Immature natural killer cell (primary cell): ENCODE results near the gene HBM. TPM values are rescaled to one million over a fixed set of nuclear protein-coding genes. Genes with fewer than 3 reads are reported as not detected.
A peak's percentile ranks its signal among the peaks of the same experiment; 100 is the strongest.
"Not testable (repeated sequence)": the region's sequence is repeated elsewhere in the genome, so short reads cannot be mapped to it uniquely, and the experiment has no call there.

Source experiments
- DNase-seq, 3 donors: peaks; one replicate each; pipeline ENCODE4 v3.0.0; 2022; ENCODE audit warnings: mixed read lengths in 1 of 3
- H3K27ac Mint-ChIP-seq, 6 donors: one replicate each; pipeline ENCODE4 v1.8.0; 2020; ENCODE audit warnings: mixed read lengths in 6 of 6, mild to moderate bottlenecking in 5 of 6, inconsistent platforms in 4 of 6, moderate library complexity in 3 of 6
- H3K27me3 Mint-ChIP-seq, 3 donors: one replicate each; pipeline ENCODE4 v1.8.0; 2020 to 2021; ENCODE audit warnings: low read depth in 3 of 3, mild to moderate bottlenecking in 3 of 3, mixed read lengths in 3 of 3, moderate library complexity in 3 of 3, inconsistent platforms in 1 of 3
- H3K36me3 Mint-ChIP-seq, 3 donors: one replicate each; pipeline ENCODE4 v1.8.0; 2020; ENCODE audit warnings: mixed read lengths in 3 of 3, inconsistent platforms in 2 of 3, mild to moderate bottlenecking in 2 of 3
- H3K4me1 Mint-ChIP-seq, 2 donors: one replicate each; pipeline ENCODE4 v1.8.0; 2020; ENCODE audit warnings: inconsistent platforms in 2 of 2, mild to moderate bottlenecking in 2 of 2, mixed read lengths in 2 of 2, moderate library complexity in 1 of 2
- H3K4me3 Mint-ChIP-seq, 5 donors: one replicate each; pipeline ENCODE4 v1.8.0; 2020; ENCODE audit warnings: mild to moderate bottlenecking in 5 of 5, mixed read lengths in 5 of 5, inconsistent platforms in 3 of 5, moderate library complexity in 3 of 5
- H3K9me3 Mint-ChIP-seq, 6 donors: one replicate each; pipeline ENCODE4 v1.8.0; 2020; ENCODE audit warnings: mild to moderate bottlenecking in 6 of 6, mixed read lengths in 6 of 6, inconsistent platforms in 4 of 6, moderate library complexity in 3 of 6
- polyA plus RNA-seq, 3 donors: library from polyadenylated mRNA; unstranded; fragments of 300-500 nt; fragmentation: Illumina TruSeq; gene quantifications; one replicate each; pipeline ENCODE4 v1.2.3, GENCODE V29; 2021

The HBM gene
- polyA plus RNA-seq = 1 to 10 TPM in 1 of 3 donors, not detected in 2; 2.5 TPM

GRCh38 chr16:165539-166374, at the start of gene HBM:
TSS of gene HBM (plus strand) at chr16:165978. CDS start at chr16:165998, 20 bp downstream.
- no peak within 1 kb of the TSS for H3K27ac Mint-ChIP-seq

DNA sequence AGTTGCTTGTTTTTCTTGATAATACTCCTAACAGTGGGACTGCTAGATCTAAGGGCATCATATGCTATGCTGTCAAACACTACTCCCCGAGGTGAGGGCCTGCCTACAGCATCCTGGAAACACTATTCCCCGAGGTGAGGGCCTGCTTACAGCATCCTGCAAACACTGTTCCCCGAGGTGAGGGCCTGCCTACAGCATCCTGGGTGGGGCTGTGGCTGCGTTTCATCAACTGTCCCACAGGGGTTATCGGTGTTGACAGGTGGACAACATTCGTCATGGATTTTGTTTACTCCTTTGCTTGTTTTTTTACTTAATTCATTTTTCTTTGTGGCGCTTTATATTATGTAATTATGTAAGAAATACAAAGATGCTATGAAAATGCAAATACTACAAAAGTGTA, 49.8 kb upstream of the HBM start:
- Mint-ChIP-seq H3K27ac (no peak overlapping the region), H3K9me3 (no peaks in the 10 kb centered on the region), H3K36me3 (peaks cover 6 to 38% (median 10%) of the 10 kb centered on the region in 3 donors), H3K4me3 (no peak overlapping the region), H3K27me3 (no peaks in the 10 kb centered on the region), H3K4me1 (peaks cover 11 to 17% of the 10 kb centered on the region in 2 donors)
- DNase-seq = no peak

More at GRCh38 chr16:165539-166374, at the start of gene HBM:
- peaks cover 10 to 29% (median 15%) of the 10 kb centered on the region in 3 donors for H3K27me3 Mint-ChIP-seq
- no peaks in the 10 kb centered on the region for H3K9me3 Mint-ChIP-seq
- H3K4me3 Mint-ChIP-seq = peak within 1 kb of the TSS in 4 of 5 donors; percentile 60 to 71 (median 65)
- no peak for DNase-seq
- H3K4me1 Mint-ChIP-seq = peaks cover 0 to 13% of the 10 kb centered on the region in 2 donors
- H3K36me3 Mint-ChIP-seq = peaks cover 0 to 2% (median 0%) of the 10 kb centered on the region in 3 donors

- H3K27me3 Mint-ChIP-seq = peaks cover 0 to 1% (median 0%) of the 10 kb centered on the region in 3 donors
- peak; percentile 64 to 71 (median 65) for DNase-seq
- no peaks in the 10 kb centered on the region for H3K9me3 Mint-ChIP-seq
- H3K4me1 Mint-ChIP-seq = peaks cover 19 to 24% of the 10 kb centered on the region in 2 donors
- H3K27ac Mint-ChIP-seq = peak overlapping the region in 5 of 6 donors; percentile 7 to 67 (median 28)
- H3K4me3 Mint-ChIP-seq = no peak overlapping the region
- H3K36me3 Mint-ChIP-seq = peaks cover 0 to 29% (median 10%) of the 10 kb centered on the region in 3 donors
These were observed 48.1 kb upstream of the HBM start for GRCh38 chr16:117379-118365.

- H3K36me3 Mint-ChIP-seq = peaks cover 0 to 26% (median 6%) of the 10 kb centered on the region in 3 donors
- H3K27ac Mint-ChIP-seq = peak overlapping the region in 2 of 6 donors; percentile 27 to 62
- H3K4me1 Mint-ChIP-seq = peaks cover 30 to 35% of the 10 kb centered on the region in 2 donors
- no peak overlapping the region for H3K4me3 Mint-ChIP-seq
- no peak for DNase-seq
- H3K9me3 Mint-ChIP-seq = peaks cover 0 to under 1% (median 0%) of the 10 kb centered on the region in 6 donors
- peaks cover 0 to 8% (median 7%) of the 10 kb centered on the region in 3 donors for H3K27me3 Mint-ChIP-seq
These were observed 46.9 kb upstream of the HBM start for GRCh38 chr16:118857-119256.

DNA sequence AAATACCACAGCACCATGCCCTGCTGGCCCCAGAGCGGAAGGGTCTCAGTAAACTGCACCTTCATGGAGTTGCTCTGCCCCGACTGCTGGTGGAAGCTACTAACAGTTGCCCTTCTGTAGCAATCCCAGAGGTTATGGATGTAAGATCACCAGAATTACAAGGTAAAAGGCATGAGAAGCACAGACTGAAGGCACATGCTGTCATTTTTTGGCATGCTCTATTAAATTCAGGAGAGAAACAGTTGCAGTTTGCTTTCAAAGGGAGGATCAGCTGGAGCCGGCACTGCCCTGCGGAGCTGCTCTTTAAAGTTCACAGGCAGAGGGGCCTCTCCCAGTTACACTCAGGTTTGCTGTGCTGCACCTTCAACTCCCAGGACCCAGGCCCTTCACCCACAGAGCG, 46.5 kb upstream of the HBM start:
- Mint-ChIP-seq H3K36me3 (peaks cover 0 to 26% (median 2%) of the 10 kb centered on the region in 3 donors), H3K9me3 (peaks cover 0 to 2% (median 0%) of the 10 kb centered on the region in 6 donors), H3K4me1 (peaks cover 34 to 40% of the 10 kb centered on the region in 2 donors), H3K27me3 (peaks cover 0 to 11% (median 10%) of the 10 kb centered on the region in 3 donors), H3K4me3 (no peak overlapping the region), H3K27ac (peak overlapping the region in 4 of 6 donors; percentile 27 to 85 (median 60))
- DNase-seq = no peak

DNA sequence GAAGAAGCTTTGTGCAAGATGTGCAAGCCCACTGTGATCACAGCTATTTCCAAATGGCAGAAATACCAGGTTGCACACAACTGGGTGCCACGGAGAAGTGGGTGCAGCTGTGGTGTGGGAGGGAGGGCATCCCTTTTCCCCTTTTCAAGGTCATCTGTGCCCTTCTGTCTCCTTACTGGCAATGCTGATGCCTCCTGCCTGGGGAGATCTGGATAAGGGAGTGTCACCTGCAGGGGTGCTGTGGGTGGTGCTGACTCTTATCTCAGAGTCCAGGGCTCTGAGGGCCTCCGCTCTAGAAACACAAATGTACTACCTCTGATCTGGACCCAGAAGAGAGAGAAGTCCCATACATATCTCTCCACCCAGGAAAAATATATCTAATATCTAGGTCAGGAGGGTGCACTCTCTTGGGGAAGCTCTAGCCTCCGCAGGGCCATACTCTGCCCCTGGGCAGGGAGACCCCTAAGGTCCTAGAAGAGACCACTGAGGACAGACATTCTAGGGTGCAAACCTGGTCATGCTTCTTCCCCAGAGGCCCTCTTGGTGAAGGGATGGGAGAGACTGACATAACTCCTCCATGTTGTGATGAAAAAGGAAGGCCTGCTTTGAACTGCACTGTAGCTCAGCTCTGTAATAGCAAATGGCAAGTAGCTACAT, 45.8 kb upstream of the HBM start:
- Mint-ChIP-seq H3K36me3 (peaks cover 0 to 22% (median 0%) of the 10 kb centered on the region in 3 donors), H3K9me3 (peaks cover 0 to 2% (median 0%) of the 10 kb centered on the region in 6 donors), H3K27ac (peak overlapping the region in 4 of 6 donors; percentile 53 to 86 (median 84)), H3K4me3 (no peak overlapping the region), H3K27me3 (peaks cover 0 to 11% (median 11%) of the 10 kb centered on the region in 3 donors), H3K4me1 (peaks cover 41 to 46% of the 10 kb centered on the region in 2 donors)
- DNase-seq = no peak

- DNase-seq = no peak
- Mint-ChIP-seq H3K9me3 (peaks cover 0 to 2% (median 0%) of the 10 kb centered on the region in 6 donors), H3K27ac (peak overlapping the region; percentile 55 to 90 (median 84)), H3K4me1 (peaks cover 49 to 54% of the 10 kb centered on the region in 2 donors), H3K36me3 (peaks cover 0 to 16% (median 0%) of the 10 kb centered on the region in 3 donors), H3K4me3 (peak overlapping the region in 2 of 5 donors; percentile 19 to 30), H3K27me3 (peaks cover 0 to 12% (median 12%) of the 10 kb centered on the region in 3 donors)
These were observed 45.0 kb upstream of the HBM start for GRCh38 chr16:120756-121155.

GRCh38 chr16:122361-122760, 43.4 kb upstream of the HBM start:
- H3K36me3 Mint-ChIP-seq = peaks cover 0 to 7% (median 0%) of the 10 kb centered on the region in 3 donors
- peaks cover 0 to 13% (median 12%) of the 10 kb centered on the region in 3 donors for H3K27me3 Mint-ChIP-seq
- H3K4me3 Mint-ChIP-seq = peak overlapping the region in 3 of 5 donors; percentile 24 to 82 (median 60)
- H3K9me3 Mint-ChIP-seq = peaks cover 0 to 2% (median 0%) of the 10 kb centered on the region in 6 donors
- peaks cover 55 to 58% of the 10 kb centered on the region in 2 donors for H3K4me1 Mint-ChIP-seq
- DNase-seq = no peak
- H3K27ac Mint-ChIP-seq = peak overlapping the region; percentile 92 to 100 (median 96)

DNA sequence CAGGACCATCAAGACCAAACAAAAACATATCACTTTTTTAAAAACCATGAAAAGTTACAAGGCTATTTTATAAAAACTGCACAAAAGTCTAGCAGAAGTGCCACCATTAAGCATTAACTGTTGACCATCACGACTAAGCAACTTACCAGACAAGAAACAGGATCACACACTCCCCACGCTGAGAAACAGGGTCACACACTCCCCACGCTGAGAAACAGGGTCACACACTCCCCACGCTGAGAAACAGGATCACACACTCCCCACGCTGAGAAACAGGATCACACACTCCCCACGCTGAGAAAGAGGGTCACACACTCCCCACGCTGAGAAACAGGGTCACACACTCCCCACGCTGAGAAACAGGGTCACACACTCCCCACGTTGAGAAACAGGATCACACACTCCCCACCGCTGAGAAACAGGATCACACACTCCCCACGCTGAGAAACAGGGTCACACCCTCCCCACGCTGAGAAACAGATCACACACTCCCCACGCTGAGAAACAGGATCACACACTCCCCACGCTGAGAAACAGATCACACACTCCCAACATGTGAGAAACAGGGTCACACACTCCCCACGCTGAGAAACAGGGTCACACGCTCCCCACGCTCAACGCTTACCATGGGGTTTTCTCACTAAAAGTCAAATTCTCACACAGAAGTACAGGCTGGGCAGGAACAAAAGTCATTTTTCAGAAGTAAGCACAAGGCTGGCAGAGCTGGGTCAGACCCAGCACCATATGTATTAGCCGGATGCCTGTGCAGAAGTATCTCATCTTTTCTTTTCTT, 42.0 kb upstream of the HBM start:
- H3K4me3 Mint-ChIP-seq = peak overlapping the region; percentile 46 to 83 (median 71)
- H3K36me3 Mint-ChIP-seq, H3K9me3 Mint-ChIP-seq: not testable (repeated sequence)
- peak; percentile 70 to 82 (median 72) for DNase-seq
- H3K4me1 Mint-ChIP-seq = peaks cover 55 to 62% of the 10 kb centered on the region in 2 donors
- H3K27ac Mint-ChIP-seq = peak overlapping the region; percentile 92 to 100 (median 96)
- peaks cover 0 to 13% (median 12%) of the 10 kb centered on the region in 3 donors for H3K27me3 Mint-ChIP-seq

- Mint-ChIP-seq H3K4me3 (peak overlapping the region in 2 of 5 donors; percentile 33 to 54), H3K9me3 (peaks cover 0 to 2% (median 0%) of the 10 kb centered on the region in 6 donors), H3K27me3 (peaks cover 0 to 17% (median 13%) of the 10 kb centered on the region in 3 donors), H3K4me1 (peaks cover 68 to 75% of the 10 kb centered on the region in 2 donors), H3K36me3 (peaks cover 0 to 4% (median 0%) of the 10 kb centered on the region in 3 donors), H3K27ac (peak overlapping the region; percentile 92 to 100 (median 96))
- DNase-seq = no peak
These were observed 40.8 kb upstream of the HBM start for GRCh38 chr16:125011-125410.

DNA sequence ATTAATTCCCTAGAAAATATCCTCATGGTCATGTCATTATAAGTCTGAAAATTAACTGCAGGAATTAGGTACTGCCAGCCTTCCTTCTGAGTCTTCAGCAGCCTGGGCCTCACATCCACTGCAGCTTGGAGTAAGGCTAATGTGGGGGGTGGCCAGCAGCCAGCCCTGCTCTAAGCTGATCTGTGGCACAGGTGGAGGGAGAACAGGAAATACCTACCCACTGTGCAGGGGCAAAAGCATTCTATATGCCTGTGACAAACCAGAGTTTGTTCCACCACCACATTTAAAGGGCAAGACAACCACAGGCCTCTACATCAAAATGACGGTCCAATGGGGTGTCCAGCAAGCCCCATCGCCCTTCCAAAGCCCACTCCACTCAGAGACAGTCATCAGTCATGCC, 36.7 kb upstream of the HBM start:
- peaks cover 67 to 70% of the 10 kb centered on the region in 2 donors for H3K4me1 Mint-ChIP-seq
- H3K4me3 Mint-ChIP-seq = peak overlapping the region; percentile 58 to 79 (median 67)
- H3K27me3 Mint-ChIP-seq = peaks cover 1 to 7% (median 4%) of the 10 kb centered on the region in 3 donors
- DNase-seq = peak; percentile 20 to 32 (median 20)
- H3K9me3 Mint-ChIP-seq = no peaks in the 10 kb centered on the region
- peak overlapping the region; percentile 77 to 95 (median 86) for H3K27ac Mint-ChIP-seq
- peaks cover 1 to 4% (median 4%) of the 10 kb centered on the region in 3 donors for H3K36me3 Mint-ChIP-seq
